HG02588 (cell line): Measurements from ENCODE around the gene GRIK1.

Source experiments
- ATAC-seq: cut with Tn5 transposase; IDR thresholded peaks from one replicate; pipeline ENCODE4 v1.9.1; 2021; ENCODE audit warnings: mild to moderate bottlenecking, moderate library complexity; ENCODE audit not compliant: unreplicated experiment

GRIK1 gene

DNA sequence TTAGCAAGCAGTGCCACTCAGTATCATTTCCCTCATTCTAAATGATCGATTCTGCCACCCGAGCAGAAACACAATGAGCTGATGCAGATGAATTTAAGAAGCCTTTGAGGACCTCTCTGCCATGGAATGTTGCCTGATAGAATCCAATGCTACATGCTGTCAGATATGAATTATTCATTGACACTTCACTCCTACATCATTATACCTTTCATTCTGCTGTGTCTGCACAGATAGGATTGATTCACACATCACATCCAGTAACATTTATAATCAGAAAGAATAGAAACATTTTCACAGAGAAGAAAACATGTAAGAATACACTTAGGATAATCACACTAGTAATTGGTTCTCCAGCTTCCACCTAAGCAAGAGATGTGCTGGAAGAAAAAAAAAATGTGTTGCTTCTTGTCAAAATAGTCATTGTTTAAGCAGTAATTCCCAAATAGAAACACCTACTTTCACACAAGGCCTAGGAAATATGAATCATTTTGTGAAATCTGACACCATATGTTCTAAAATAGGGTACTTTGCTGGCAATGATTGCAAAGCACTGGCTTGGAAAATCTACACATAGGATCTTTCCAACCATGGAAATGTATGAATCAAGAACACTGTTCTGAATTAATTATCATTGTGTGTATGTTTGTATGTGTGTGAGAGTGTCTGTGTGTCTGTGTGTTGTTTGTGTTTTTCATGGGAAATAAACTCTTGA is 110.1 kb downstream of the GRIK1 start:
- ATAC-seq, result no peak

DNA sequence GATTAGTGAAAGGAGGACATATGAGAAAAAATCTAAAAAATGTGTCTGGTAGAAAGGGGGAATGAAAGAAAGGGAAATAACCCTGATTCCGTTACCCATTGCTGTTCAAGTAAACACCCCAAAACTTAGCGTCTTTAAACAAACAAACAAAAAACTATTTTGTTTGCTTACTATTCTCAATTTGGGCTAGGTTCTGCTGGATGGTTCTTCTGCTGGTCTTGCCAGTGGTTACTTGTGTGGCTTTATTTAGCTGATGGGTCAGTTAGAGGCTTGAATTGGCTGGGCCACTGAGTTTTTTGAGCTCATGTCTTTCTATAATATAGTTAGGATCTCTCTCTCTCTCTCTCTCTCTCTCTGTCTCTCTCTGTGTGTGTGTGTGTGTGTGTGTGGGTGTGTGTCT is 112.1 kb downstream of the GRIK1 start:
- ATAC-seq, result no peak

DNA sequence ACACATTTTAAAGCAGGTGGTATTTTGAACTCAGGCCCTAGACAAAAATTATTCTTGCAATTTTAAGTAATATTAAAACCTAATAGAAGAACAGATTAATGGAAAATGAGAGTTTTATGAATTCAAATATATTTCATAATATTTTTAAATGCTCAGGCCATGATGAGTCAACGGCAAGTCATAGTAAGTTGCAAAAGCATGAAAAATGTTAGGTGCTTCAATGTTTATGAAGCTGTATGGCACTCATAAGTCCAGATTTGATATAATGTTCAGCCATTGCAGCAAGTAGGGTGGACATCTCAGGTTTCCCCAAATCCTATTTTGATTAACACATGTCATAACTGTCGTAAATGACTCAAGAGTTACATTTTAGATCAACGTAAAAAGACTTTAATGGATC is 112.6 kb downstream of the GRIK1 start:
- no peak for ATAC-seq

DNA sequence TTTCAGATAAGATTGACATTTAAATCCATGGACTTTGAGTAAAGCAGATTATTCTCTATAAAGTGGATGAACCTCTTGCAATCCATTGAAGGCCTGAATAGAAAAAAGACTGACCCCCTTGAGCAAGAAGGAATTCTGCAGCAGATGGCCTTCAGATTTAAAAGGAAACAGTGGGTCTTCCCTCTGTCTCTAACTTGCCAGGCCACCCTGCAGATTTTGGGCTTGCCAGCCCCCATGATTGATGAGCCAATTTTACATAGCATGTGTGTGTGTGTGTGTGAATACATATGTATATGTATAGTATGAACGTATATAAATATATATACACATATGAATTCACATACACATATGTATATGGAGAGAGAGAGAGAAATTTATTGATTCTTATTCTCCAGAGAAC is 113.4 kb downstream of the GRIK1 start:
- ATAC-seq, result no peak

DNA sequence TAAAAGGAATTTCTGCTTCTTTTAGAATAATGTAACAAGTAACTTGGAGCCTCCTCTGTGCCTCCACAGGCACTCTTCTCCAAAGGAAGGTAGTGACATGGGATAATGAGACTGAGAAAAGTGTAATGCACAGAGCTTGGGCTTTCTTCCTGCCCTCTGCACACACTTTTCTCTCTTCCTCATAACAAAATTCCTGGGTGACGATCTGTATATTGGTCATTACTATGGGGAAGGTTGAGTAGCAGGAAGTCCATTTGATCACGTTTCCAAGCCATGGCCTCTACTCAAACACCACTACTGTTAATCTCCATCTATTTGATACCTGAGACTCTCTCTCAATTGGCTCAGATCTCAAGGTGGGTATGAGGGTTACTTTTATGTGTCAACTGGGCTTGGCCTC is 113.9 kb downstream of the GRIK1 start:
- no peak for ATAC-seq

DNA sequence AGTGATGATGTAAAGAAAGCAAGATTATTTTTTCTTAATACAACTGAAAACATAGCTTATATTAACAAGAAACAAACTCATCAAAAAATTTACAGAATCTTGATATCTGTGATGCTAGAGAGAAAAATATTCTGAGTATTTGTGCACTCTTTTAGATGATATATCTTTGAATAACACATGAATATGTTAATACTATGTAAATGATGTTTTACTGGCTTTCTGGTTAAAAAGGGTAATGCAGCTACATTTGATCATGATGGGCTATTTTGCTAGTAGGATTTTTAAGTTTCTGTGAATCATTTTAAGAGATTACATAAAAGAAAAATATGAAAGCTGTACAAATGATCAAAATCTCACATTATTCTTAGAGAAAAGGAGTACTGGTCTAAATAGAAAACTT is 114.5 kb downstream of the GRIK1 start:
- ATAC-seq, result no peak

DNA sequence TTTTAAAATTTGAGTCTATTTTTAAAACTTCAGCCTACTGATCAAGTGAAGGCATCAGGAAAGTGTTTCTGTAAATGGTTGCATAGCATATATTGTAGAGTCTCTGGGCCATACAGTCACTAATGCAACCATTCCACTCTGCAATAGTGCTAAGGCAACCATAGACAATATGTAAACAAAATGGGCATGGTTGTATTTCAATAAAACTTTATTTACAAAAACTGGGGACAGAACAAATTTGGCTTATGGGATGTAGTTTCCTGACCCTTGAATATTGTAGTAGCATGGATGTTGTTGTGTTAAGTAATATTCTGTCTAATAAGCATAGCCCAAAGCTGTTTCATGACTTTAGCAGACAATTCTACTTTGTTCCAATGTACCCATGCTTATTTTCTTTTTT is 117.7 kb downstream of the GRIK1 start:
- ATAC-seq, result no peak

DNA sequence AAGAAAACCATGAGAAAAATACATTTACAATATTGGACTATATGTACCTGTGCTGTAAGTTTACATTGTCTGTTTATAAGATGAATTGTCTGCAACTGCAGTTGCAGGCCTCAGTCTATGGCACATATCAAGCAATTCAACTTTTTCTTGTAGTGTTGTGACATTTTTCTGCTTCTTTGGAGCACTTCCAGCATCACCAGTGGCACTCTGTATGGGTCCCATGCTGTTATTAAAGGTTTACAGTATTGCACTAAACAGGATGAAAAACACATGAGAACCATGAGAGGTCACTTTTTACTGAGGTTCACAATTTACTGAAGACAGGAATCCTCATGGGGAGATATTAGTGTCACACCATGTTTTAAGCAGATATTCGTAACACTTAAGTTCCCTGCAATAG is 118.6 kb downstream of the GRIK1 start:
- no peak for ATAC-seq

DNA sequence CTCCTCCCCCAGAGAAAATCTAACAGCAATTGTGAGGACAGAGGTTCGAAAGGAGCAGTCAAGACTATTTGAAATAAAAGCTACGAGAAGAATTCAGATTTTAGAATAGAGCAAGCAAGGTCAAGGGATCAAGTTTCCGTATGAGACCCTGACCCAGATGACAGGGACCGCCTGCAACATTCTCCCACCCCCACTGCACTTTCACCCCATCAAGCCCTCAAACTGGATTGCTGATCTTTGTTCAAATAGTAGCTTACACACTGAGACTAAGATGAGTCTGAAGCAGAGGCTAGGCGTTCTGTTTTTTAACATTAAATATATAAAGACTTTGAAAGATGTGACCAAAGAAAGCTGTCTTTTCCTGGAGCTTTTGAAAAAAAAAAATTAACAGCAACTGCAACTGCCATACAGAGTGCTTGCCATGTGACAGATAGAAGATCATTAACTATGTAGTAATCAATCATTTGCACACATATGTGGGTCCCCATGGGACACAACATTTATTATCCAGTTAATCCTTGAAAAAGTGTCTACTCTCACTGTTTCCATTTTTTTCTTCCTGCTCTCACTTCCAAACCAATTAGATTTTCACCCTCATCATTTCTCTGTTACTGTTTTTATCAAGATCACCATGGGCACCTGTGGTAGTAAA is 120.0 kb downstream of the GRIK1 start:
- no peak for ATAC-seq

DNA sequence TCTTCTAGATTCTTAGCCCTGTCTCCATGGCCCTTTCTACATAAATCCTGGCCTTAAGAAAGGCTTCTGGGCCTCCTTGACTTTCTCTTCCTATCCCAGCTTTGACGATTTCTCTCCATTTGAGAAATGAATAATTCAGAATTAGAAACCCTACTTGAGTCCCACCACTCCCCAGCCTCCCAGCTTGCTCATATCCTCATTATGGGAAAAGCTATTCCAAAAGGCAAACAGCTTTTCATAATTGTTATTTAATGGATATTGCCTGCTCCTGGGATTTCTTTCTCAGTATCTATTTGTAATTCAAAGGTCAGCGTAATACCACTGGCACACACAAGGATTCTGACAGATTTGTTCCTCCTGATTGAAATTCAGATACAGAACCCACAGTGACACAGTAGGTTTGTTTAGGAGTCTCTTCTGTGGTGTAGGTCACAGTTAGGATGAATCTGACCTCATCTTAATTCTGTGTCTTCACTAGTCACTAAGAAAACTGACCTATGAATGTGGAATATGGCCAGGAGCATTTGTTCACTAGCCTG is 121.3 kb downstream of the GRIK1 start:
- no peak for ATAC-seq

DNA sequence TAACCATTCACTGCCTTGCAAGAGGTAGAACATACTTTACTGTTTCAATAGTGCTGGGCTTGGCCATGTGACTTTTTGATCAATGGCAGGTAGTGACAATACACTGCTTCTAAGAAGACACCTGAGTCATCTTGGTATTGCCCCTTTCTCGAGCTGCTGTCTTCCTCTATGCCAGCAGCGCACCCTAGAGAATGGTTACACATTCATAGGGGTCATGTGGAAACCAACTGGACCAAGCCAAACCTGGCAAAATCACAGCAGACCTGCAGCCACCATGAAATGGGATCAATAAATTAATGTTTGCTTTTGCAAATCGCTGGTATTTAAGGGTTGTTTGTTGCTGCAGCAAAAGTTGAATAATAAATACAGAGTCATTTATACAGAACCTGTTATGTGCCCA is 122.3 kb downstream of the GRIK1 start:
- no peak for ATAC-seq

DNA sequence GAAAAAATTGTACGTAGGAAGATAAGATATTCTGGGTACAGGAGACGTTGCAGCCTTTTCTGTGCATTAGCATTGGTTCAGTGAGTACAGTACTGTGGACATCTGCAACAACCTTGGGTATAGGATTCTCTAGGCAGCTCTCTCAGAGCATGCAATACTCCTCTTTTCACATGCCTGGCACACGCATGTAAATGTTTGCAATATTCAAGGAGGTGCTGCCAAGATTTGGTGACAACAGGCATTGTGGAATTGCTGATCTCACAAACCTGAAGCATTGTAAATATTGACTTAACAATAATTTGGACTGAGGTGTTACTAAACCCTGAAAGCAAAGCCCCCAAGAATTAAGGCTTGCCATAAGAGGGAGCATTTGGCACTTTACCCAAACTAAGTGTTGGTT is 126.8 kb downstream of the GRIK1 start:
- no peak for ATAC-seq

DNA sequence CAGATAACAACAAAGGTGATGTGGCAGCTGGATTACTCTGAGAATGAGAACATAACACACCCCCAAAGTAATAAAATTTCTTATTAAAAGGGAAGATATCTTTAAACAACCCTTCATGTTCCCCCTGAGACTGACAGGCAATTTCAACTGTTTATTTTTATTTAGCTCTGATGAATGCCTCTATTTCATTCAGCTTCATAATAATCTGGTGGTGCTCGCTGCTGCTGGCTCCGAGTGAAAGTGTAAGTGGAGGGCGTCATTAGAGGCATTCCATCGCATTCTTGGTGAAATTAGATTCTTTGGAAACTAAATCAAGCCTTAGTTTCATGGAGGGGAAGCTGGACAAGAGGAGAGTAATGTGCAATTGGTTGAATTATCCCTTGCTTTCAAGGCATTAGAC is 128.9 kb downstream of the GRIK1 start:
- ATAC-seq, result no peak

DNA sequence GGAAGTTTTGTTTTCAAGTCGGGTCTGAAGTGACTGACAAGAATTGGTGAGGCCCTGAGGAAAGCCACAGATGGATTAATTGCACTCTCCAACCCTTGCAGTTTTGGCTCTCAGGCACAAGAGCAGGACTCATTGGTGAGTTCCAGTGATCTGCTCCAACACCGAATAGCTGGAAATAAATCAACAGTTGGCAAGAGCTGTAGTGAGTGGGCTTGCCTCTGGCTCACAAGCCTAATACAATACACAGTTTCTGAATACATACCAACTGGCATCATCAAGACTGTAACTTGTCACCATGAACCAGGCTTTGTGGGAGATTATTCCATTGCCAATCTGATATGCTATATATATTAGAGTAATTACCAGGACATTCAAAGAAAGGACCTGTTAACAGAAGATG is 131.6 kb downstream of the GRIK1 start:
- ATAC-seq, result no peak

DNA sequence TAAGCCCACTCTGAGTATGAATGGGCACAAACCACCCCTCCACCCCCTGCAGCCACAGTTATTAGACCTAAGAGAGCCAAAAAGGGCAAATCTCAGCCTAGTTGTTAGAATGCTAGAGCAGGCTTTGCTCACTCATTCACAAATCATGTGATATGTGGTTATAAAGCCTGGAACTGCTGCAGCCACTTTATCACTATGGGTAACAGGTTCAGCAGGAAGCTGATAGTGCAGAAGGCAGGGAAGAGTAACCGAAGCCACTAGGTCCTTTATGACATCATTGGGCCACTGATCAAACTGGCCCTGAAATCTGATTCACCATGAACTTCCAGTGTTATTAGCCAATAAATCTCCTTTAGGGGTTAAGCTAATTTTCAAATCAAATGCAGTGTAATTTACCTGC is 134.7 kb downstream of the GRIK1 start:
- no peak for ATAC-seq

DNA sequence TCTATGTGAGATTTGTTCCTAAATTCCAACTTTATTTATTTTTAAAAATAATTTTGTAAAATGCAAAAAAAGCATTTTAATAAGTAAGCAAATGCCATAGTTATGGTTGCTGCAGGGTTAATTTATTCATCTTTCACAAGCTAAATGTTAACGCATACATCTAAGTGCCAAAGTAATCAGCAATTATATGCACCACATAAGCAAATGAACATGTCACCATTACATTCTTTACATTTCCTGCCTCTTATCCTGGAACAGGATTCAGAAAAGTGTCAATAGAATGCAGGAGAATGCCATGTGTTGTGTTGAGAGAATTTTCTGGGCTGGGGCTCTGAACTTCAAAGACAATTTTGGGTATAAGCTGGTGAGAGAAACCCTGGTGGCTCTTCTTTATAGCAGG is 136.6 kb downstream of the GRIK1 start:
- no peak for ATAC-seq

DNA sequence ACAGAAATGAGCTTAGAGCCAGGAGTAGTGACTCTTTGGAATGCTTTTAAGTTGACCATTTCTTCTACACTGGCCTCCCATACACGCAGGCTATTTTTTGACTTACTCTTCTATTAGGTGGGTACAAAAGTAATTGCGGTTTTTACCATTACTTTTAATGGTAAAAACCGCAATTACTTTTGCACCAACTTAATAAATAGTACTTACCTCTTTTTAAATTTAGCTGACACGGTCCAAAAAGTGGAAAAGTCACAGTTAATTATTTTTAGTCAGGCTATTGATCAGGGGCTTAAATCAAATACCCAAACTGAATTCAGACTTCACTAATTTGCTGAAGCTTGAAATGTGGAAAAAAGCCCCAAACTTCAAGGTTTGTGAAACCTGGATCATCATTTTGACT is 138.7 kb downstream of the GRIK1 start:
- ATAC-seq, result no peak

DNA sequence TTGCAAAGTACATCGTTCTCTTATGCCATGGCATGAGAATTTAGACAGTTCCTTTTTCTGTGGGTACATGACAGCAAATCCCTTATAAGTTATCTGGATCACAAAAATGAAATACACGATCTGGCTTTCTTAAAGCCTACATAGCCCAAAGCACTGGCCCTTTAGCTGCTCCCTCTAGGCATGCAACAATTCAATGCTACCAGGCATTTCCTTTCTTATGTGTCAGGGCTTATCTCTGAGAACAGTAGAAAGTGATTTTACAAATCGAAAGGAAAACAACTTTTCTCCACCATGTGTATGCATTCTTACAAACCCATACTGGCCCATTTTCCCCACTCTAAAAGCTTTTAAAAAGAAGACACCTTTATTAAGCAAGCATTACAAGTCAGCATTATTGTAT is 139.7 kb downstream of the GRIK1 start:
- ATAC-seq, result no peak

DNA sequence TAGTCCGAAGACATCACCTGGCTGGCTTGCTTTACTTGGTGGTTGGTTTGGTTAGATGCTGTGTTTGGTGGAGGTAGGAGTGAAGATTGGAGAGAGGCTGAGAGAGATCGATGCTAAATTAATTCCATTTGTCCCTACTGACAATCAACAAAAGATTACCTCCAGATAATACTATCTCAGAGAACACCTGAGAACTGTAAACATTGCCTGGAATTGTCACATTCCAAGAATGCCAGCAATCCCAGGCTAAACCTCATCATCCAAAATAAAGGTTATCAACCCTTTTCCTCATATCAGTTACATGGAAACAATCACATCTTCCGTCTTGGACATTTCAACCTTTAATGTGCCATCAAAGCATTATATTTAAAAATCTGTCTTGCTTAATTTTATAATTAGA is 141.0 kb downstream of the GRIK1 start:
- ATAC-seq, result no peak

DNA sequence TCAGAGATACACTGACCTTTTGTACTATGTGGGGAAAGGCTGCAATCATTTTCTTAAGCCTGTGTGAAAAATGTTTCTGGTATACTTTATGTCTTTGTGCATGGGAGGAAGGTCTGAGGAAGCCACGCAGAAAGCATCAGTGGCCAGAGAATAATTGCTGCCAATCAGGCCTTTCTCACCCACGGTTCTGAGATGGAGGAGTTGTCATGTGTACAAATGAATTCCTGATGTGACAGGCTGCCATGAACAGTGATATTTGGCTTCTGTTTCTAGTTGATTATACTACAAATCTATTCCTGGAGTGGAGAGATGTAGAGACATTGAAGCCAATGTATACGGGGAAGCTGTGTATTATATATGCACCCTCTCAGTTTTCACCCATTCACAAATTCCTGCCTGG is 142.6 kb downstream of the GRIK1 start:
- ATAC-seq, result no peak

DNA sequence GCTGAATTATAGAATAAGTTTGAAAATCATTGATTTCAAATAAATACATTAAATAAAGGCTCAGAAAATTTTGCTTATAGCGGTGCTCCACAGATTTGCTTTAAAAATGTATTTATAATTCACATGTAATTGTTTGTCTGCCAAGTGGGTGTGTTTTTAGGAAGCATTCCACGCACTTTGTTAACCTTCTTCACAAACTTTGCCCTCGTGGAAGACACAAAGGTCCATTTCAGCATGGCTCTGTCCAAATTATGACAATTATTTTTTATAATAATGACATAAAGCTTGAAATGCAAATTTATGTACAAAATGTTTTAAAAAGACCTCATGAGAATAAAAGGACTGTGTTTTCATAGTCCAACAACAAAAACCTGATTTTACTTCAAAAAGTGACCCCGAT is 146.1 kb downstream of the GRIK1 start:
- no peak for ATAC-seq

DNA sequence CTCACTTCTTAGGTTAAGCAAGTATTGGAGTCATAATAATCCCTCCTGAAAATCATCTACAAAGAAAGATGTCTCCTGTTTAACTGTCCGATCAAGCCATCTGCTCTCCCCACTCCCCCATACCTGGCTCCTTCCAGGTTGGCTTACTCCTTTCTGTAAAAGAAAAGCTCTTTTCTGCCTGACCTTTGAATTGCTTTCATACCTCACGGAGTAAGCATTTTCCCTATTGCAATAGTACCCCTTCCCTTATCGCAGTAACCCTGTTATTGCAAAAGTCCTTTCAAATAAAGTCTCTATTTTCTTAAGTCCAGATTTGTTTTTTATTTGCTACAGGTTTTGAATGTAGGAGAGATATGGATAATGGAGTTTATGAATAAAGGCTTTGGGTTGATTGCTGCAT is 150.4 kb downstream of the GRIK1 start:
- ATAC-seq, result no peak

DNA sequence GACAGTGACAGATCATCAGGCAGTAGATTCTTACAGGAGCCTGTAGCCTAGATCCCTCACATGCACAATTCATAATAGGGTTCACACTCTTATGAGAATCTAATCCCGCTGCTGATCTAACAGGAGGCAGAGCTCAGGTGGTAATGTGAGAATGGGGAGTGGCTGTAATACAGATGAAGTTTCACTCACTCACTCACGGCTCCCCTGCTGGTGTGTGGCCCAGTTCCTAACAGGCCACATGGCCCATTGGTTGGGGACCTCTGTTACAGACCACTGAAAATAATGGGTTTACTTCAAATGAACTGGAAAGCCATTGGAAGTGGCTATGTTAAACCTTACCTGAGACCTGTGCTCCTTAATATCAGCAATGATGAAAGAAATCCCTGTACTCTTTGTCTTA is 151.0 kb downstream of the GRIK1 start:
- no peak for ATAC-seq
